ENCODE measurements around the gene KRTAP4-16.
"Not testable (repeated sequence)": the region's sequence is repeated elsewhere in the genome, so short reads cannot be mapped to it uniquely, and the experiment has no call there.

KRTAP4-16 gene

DNA sequence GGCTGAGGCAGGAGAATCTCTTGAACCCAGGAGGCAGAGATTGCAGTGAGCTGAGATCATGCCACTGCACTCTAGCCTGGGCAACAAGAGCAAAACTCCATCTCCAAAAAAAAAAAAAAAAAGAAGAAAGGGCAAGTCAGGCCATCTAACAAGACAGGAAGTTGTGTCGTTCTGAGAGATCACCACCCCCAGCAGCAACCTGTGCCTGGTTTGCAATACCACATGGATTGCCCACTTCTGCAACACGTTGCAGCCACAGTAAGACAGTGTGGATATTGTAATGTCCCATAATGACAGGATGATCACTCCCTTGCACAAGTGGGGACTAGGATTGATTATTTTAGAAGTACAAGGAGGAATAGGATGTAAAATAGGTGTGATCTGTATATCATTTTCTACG is 33.0 kb downstream of the KRTAP4-16 start:
- Histone ChIP-seq H3K79me1 (ENCODE audit: low read depth, low read length) (no peaks in the 10 kb centered on the region), H3K14ac (ENCODE audit: low read length) (no peak overlapping the region), H3K4me2 (ENCODE audit: insufficient read depth, low read length, poor library complexity, severe bottlenecking) (no peak overlapping the region), H2BK12ac (ENCODE audit: low read length) (no peak overlapping the region), H4K91ac (ENCODE audit: low read depth, low read length, poor library complexity) (no peak overlapping the region), H3K9me3 (replicated peaks in 1 of 2; ENCODE audit: control insufficient read depth in 2 of 2, insufficient read depth in 1 of 2, low read depth in 1 of 2, low read length in 2 of 2) (no peaks in the 10 kb centered on the region), H3K4ac (ENCODE audit: low read length) (no peak overlapping the region), H3K9ac (ENCODE audit: low read depth, low read length, poor library complexity) (no peak overlapping the region), H2AK5ac (ENCODE audit: low read depth, low read length) (no peak overlapping the region), H3K27ac (replicated peaks; ENCODE audit: low read length) (no peak overlapping the region), H3K23ac (ENCODE audit: low read depth, low read length, poor library complexity) (no peak overlapping the region), H3K27me3 (ENCODE audit: control insufficient read depth in 3 of 3, insufficient read depth in 3 of 3, low read depth in 1 of 3, low read length in 3 of 3) (no peaks in the 10 kb centered on the region), H3K18ac (ENCODE audit: low read length) (no peak overlapping the region), H3K36me3 (replicated peaks in 1 of 2; ENCODE audit: control insufficient read depth in 2 of 2, insufficient read depth in 2 of 2, low read length in 2 of 2) (no peaks in the 10 kb centered on the region), H2BK5ac (ENCODE audit: low read length) (no peak overlapping the region), H2AFZ (ENCODE audit: low read length) (no peak overlapping the region), H3K4me1 (ENCODE audit: control insufficient read depth in 2 of 2, insufficient read depth in 1 of 2, low read depth in 1 of 2, low read length in 2 of 2) (no peaks in the 10 kb centered on the region), H3K4me3 (ENCODE audit: low read length in 2 of 2) (no peak overlapping the region), H4K8ac (ENCODE audit: low read depth, low read length) (no peak overlapping the region), H2BK15ac (ENCODE audit: low read length) (no peak overlapping the region), H2BK120ac (ENCODE audit: low read depth, low read length) (no peak overlapping the region)
- WGBS, 2 donors (ENCODE audit: extremely low coverage in 2 of 2, insufficient read length in 2 of 2, insufficient replicate concordance in 1 of 2), result no CpG with 5 or more reads among the region's 3 CpGs
- no peak for DNase-seq (ENCODE audit: low spot score)

DNA sequence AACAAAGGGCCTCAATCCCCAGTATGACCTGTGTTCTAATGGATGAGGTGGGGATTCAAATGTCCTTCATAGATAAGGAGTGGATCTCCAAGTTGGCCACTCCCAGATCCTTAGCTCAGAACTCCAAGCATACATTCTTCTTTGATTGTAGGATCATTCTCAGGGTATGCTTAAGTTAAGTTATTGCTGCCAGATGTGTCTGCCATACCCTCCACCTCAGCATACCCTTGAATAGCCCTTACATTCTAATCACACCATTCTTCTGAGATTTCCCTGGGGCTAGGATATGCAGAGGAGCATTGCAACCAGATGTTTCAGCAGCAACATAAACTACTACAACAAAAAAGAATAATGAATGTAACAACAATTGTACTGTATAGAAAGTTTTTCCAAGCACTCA is 34.7 kb downstream of the KRTAP4-16 start:
- H2BK12ac ChIP-seq (ENCODE audit: low read length), result no peak overlapping the region
- no peaks in the 10 kb centered on the region for H3K79me1 ChIP-seq (ENCODE audit: low read depth, low read length)
- no peaks in the 10 kb centered on the region for H3K27me3 ChIP-seq (ENCODE audit: control insufficient read depth in 3 of 3, insufficient read depth in 3 of 3, low read depth in 1 of 3, low read length in 3 of 3)
- H2BK15ac ChIP-seq (ENCODE audit: low read length), result no peak overlapping the region
- H2AK5ac ChIP-seq (ENCODE audit: low read depth, low read length), result no peak overlapping the region
- H2AFZ ChIP-seq (ENCODE audit: low read length), result no peak overlapping the region
- no peak overlapping the region for H3K4me3 ChIP-seq (ENCODE audit: low read length in 2 of 2)
- no peak overlapping the region for H3K14ac ChIP-seq (ENCODE audit: low read length)
- no peaks in the 10 kb centered on the region for H3K9me3 ChIP-seq (replicated peaks in 1 of 2; ENCODE audit: control insufficient read depth in 2 of 2, insufficient read depth in 1 of 2, low read depth in 1 of 2, low read length in 2 of 2)
- H3K27ac ChIP-seq (replicated peaks; ENCODE audit: low read length), result no peak overlapping the region
- no peaks in the 10 kb centered on the region for H3K4me1 ChIP-seq (ENCODE audit: control insufficient read depth in 2 of 2, insufficient read depth in 1 of 2, low read depth in 1 of 2, low read length in 2 of 2)
- no peak overlapping the region for H2BK5ac ChIP-seq (ENCODE audit: low read length)
- no peak overlapping the region for H3K18ac ChIP-seq (ENCODE audit: low read length)
- DNase-seq (ENCODE audit: low spot score), result no peak
- no peak overlapping the region for H3K4ac ChIP-seq (ENCODE audit: low read length)
- no peak overlapping the region for H3K23ac ChIP-seq (ENCODE audit: low read depth, low read length, poor library complexity)
- H4K8ac ChIP-seq (ENCODE audit: low read depth, low read length), result no peak overlapping the region
- no peak overlapping the region for H3K9ac ChIP-seq (ENCODE audit: low read depth, low read length, poor library complexity)
- no peak overlapping the region for H2BK120ac ChIP-seq (ENCODE audit: low read depth, low read length)
- no peaks in the 10 kb centered on the region for H3K36me3 ChIP-seq (replicated peaks in 1 of 2; ENCODE audit: control insufficient read depth in 2 of 2, insufficient read depth in 2 of 2, low read length in 2 of 2)
- H4K91ac ChIP-seq (ENCODE audit: low read depth, low read length, poor library complexity), result no peak overlapping the region
- no peak overlapping the region for H3K4me2 ChIP-seq (ENCODE audit: insufficient read depth, low read length, poor library complexity, severe bottlenecking)

DNA sequence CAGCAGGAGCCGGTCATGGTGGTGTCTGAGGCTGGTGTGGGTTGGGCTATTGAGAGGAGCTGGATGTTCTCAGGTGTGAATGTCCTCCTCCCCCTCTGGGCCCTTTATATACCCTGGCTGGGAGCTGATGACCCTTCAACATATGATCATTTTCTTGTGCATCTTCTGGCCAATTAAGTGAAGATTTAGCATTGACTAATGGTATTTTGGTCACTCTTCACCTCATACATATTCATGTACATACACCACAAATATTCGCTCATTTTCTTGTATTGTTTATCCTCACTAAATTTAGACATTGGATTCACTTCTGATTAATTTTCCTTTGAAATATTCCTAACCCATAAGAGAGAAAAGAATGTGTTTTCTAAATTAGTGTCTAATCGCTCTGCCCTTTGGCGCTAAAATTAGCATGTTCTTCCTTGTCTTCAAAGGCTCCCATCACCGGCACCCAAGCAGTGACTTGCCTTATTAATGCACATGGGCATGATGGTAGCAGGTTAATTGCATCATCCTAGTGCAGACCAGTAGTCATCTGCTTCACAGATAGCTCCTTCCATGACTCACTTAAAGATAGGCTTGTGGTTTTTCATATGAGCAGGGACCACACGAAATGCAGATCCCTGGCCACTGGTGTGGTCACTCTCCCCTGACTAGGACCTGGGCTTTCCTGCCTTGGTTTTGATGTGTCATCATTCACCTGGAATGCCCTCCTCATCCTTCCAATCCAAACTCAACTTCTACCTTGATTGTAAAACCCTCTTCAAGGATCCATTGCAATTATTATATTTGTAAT is 36.0 kb downstream of the KRTAP4-16 start, which contains the start of gene KRTAP2-4:
TSS of gene KRTAP2-4 (minus strand) at position 51 of the 796 bp plus-strand sequence. CDS start at position 17, 34 bp downstream.
- Histone ChIP-seq H3K79me1 (ENCODE audit: low read depth, low read length) (no peaks in the 10 kb centered on the region), H2BK5ac (ENCODE audit: low read length) (no peak within 1 kb of the TSS)

DNA sequence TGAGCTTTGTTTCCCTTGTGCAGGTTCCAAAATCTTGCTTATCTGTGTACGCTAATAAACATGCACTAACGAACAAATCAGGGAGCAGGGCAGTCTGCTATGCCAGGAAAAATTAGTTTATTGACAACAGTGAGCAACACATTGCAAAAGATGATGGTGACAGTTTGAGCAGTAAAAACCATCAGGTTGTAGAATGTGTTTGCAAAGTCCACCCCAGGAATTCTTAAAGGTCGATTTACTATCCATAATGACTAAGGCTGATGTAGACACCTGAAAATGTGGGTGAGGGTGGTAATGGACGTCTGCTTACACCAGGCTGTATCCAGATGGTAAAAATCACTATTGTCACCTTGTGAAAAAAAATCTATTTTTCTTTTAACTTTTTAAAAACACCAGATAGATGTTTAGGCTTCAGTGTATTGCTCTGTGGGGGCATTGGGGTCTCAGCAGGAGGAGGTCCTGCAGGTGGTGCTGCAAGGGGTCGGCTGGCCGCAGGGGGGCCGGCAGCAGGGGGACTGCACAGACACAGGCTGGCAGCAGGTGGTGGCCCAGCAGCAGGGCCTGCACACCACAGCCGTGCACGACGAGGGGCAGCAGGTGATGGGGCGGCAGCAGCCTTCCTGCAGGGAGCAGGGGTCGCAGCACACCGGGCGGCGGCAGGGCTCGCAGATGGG is 36.9 kb downstream of the KRTAP4-16 start:
- not testable (repeated sequence) for H3K4me1 ChIP-seq (ENCODE audit: control insufficient read depth in 2 of 2, insufficient read depth in 1 of 2, low read depth in 1 of 2, low read length in 2 of 2); H2AK5ac ChIP-seq (ENCODE audit: low read depth, low read length); H4K91ac ChIP-seq (ENCODE audit: low read depth, low read length, poor library complexity); H3K27me3 ChIP-seq (ENCODE audit: control insufficient read depth in 3 of 3, insufficient read depth in 3 of 3, low read depth in 1 of 3, low read length in 3 of 3); H3K4ac ChIP-seq (ENCODE audit: low read length); H2BK5ac ChIP-seq (ENCODE audit: low read length); H3K18ac ChIP-seq (ENCODE audit: low read length); H3K4me3 ChIP-seq (ENCODE audit: low read length in 2 of 2); H3K79me1 ChIP-seq (ENCODE audit: low read depth, low read length); H3K14ac ChIP-seq (ENCODE audit: low read length); DNase-seq (ENCODE audit: low spot score); H3K9me3 ChIP-seq (replicated peaks in 1 of 2; ENCODE audit: control insufficient read depth in 2 of 2, insufficient read depth in 1 of 2, low read depth in 1 of 2, low read length in 2 of 2); H3K9ac ChIP-seq (ENCODE audit: low read depth, low read length, poor library complexity); H2BK15ac ChIP-seq (ENCODE audit: low read length); H2BK12ac ChIP-seq (ENCODE audit: low read length); H3K27ac ChIP-seq (replicated peaks; ENCODE audit: low read length); H4K8ac ChIP-seq (ENCODE audit: low read depth, low read length); H2BK120ac ChIP-seq (ENCODE audit: low read depth, low read length); H3K36me3 ChIP-seq (replicated peaks in 1 of 2; ENCODE audit: control insufficient read depth in 2 of 2, insufficient read depth in 2 of 2, low read length in 2 of 2); H3K4me2 ChIP-seq (ENCODE audit: insufficient read depth, low read length, poor library complexity, severe bottlenecking); H2AFZ ChIP-seq (ENCODE audit: low read length); H3K23ac ChIP-seq (ENCODE audit: low read depth, low read length, poor library complexity)
- no CpG with 5 or more reads among the region's 16 CpGs for WGBS, 2 donors (ENCODE audit: extremely low coverage in 2 of 2, insufficient read length in 2 of 2, insufficient replicate concordance in 1 of 2)

More for the DNA sequence above, 36.0 kb downstream of the KRTAP4-16 start, which contains the start of gene KRTAP2-4:
- Histone ChIP-seq H3K9me3 (replicated peaks in 1 of 2; ENCODE audit: control insufficient read depth in 2 of 2, insufficient read depth in 1 of 2, low read depth in 1 of 2, low read length in 2 of 2) (no peaks in the 10 kb centered on the region), H3K23ac (ENCODE audit: low read depth, low read length, poor library complexity) (no peak within 1 kb of the TSS), H2BK15ac (ENCODE audit: low read length) (no peak within 1 kb of the TSS), H3K36me3 (replicated peaks in 1 of 2; ENCODE audit: control insufficient read depth in 2 of 2, insufficient read depth in 2 of 2, low read length in 2 of 2) (no peaks in the 10 kb centered on the region), H4K8ac (ENCODE audit: low read depth, low read length) (no peak within 1 kb of the TSS), H2BK120ac (ENCODE audit: low read depth, low read length) (no peak within 1 kb of the TSS), H3K4me1 (ENCODE audit: control insufficient read depth in 2 of 2, insufficient read depth in 1 of 2, low read depth in 1 of 2, low read length in 2 of 2) (no peaks in the 10 kb centered on the region), H3K27ac (replicated peaks; ENCODE audit: low read length) (no peak within 1 kb of the TSS), H2AK5ac (ENCODE audit: low read depth, low read length) (no peak within 1 kb of the TSS), H3K27me3 (ENCODE audit: control insufficient read depth in 3 of 3, insufficient read depth in 3 of 3, low read depth in 1 of 3, low read length in 3 of 3) (no peaks in the 10 kb centered on the region), H2BK12ac (ENCODE audit: low read length) (no peak within 1 kb of the TSS), H3K14ac (ENCODE audit: low read length) (no peak within 1 kb of the TSS), H3K4me2 (ENCODE audit: insufficient read depth, low read length, poor library complexity, severe bottlenecking) (no peak within 1 kb of the TSS), H4K91ac (ENCODE audit: low read depth, low read length, poor library complexity) (no peak within 1 kb of the TSS), H3K18ac (ENCODE audit: low read length) (no peak within 1 kb of the TSS), H3K9ac (ENCODE audit: low read depth, low read length, poor library complexity) (no peak within 1 kb of the TSS), H3K4me3 (ENCODE audit: low read length in 2 of 2) (no peak within 1 kb of the TSS), H3K4ac (ENCODE audit: low read length) (no peak within 1 kb of the TSS), H2AFZ (ENCODE audit: low read length) (no peak within 1 kb of the TSS)
- no CpG with 5 or more reads among the region's 6 CpGs for WGBS, 2 donors (ENCODE audit: extremely low coverage in 2 of 2, insufficient read length in 2 of 2, insufficient replicate concordance in 1 of 2)
- DNase-seq (ENCODE audit: low spot score), result no peak
